Astrocyte (in vitro differentiated cells and primary cell): ENCODE measurements around the gene B4GALT1. TPM values are rescaled to one million over a fixed set of nuclear protein-coding genes. Genes with fewer than 3 reads are reported as not detected.

Experiments
- DNase-seq: peaks from one replicate; pipeline ENCODE4 v3.0.0-alpha.2; 2010; ENCODE audit warnings: low read depth
- FAIRE-seq: peaks from 2 replicates; lab custom pipeline; 2011; peaks lifted over from hg19 to GRCh38; lab: Jason Lieb, UNC
- H2AFZ ChIP-seq: 2 replicates; pipeline ENCODE4 v1.6.0; 2012; ENCODE audit warnings: low read depth, low read length, inconsistent platforms
- H3K27ac ChIP-seq: 2 replicates; pipeline ENCODE4 v1.5.1; 2011; ENCODE audit warnings: low read depth, low read length, inconsistent platforms
- H3K27me3 ChIP-seq: 2 replicates; pipeline ENCODE4 v1.6.0; 2011; ENCODE audit warnings: low read length, inconsistent platforms; ENCODE audit not compliant: insufficient read depth
- H3K36me3 ChIP-seq: 2 replicates; pipeline ENCODE4 v1.5.1; 2011; ENCODE audit warnings: low read length, inconsistent platforms; ENCODE audit not compliant: insufficient read depth
- H3K4me1 ChIP-seq: 2 replicates; pipeline ENCODE4 v1.5.1; 2011; ENCODE audit warnings: low read length, inconsistent platforms; ENCODE audit not compliant: insufficient read depth
- H3K4me2 ChIP-seq: 2 replicates; pipeline ENCODE4 v1.6.0; 2012; ENCODE audit warnings: low read length, inconsistent platforms
- H3K4me3 ChIP-seq: 2 replicates; pipeline ENCODE4 v1.5.1; 2011; ENCODE audit warnings: low read depth, mild to moderate bottlenecking, low read length, inconsistent platforms; ENCODE audit not compliant: insufficient read depth
- H3K79me2 ChIP-seq: 2 replicates; pipeline ENCODE4 v1.6.0; 2012; ENCODE audit warnings: mild to moderate bottlenecking, low read length, inconsistent platforms; ENCODE audit not compliant: insufficient read depth
- H3K9ac ChIP-seq: 2 replicates; pipeline ENCODE4 v1.6.0; 2012; ENCODE audit warnings: mild to moderate bottlenecking, low read length, inconsistent platforms
- H3K9me3 ChIP-seq: 2 replicates; pipeline ENCODE4 v1.5.1; 2012; ENCODE audit warnings: low read depth, mild to moderate bottlenecking, low read length, inconsistent platforms; ENCODE audit not compliant: insufficient read depth
- H4K20me1 ChIP-seq: 2 replicates; pipeline ENCODE4 v1.6.0; 2012; ENCODE audit warnings: low read length, inconsistent platforms; ENCODE audit not compliant: insufficient read depth
- H3K27ac Mint-ChIP-seq: one replicate; pipeline ENCODE4 v1.8.0; 2021; ENCODE audit warnings: mild to moderate bottlenecking, mixed read lengths; ENCODE audit not compliant: unreplicated experiment
- H3K27me3 Mint-ChIP-seq: one replicate; pipeline ENCODE4 v1.8.0; 2021; ENCODE audit warnings: low read depth, mixed read lengths; ENCODE audit not compliant: unreplicated experiment
- H3K36me3 Mint-ChIP-seq: one replicate; pipeline ENCODE4 v1.8.0; 2021; ENCODE audit warnings: low read depth, mixed read lengths; ENCODE audit not compliant: unreplicated experiment
- H3K4me1 Mint-ChIP-seq: one replicate; pipeline ENCODE4 v1.8.0; 2021; ENCODE audit warnings: low read depth, mixed read lengths; ENCODE audit not compliant: unreplicated experiment
- H3K4me3 Mint-ChIP-seq: one replicate; pipeline ENCODE4 v1.8.0; 2021; ENCODE audit warnings: mild to moderate bottlenecking, moderate library complexity, mixed read lengths; ENCODE audit not compliant: unreplicated experiment
- H3K9me3 Mint-ChIP-seq: one replicate; pipeline ENCODE4 v1.8.0; 2021; ENCODE audit warnings: mild to moderate bottlenecking, mixed read lengths; ENCODE audit not compliant: unreplicated experiment
- EZH2 ChIP-seq: IDR thresholded peaks from 2 replicates; pipeline ENCODE4 v1.6.1; 2012; ENCODE audit warnings: mild to moderate bottlenecking, low read length, inconsistent platforms; ENCODE audit not compliant: insufficient read depth
- total RNA-seq: library from RNA; stranded (reverse); gene quantifications from 2 replicates; pipeline ENCODE4 v1.2.1, GENCODE V29; 2021
- TF ChIP-seq, protein P1 (sequence below): IDR thresholded peaks from 2 replicates; pipeline ENCODE4 v1.5.1; 2011; ENCODE audit warnings: low read depth, mild to moderate bottlenecking, inconsistent platforms, low read length, moderate library complexity; ENCODE audit not compliant: insufficient read depth

Gene B4GALT1
- total RNA-seq, 1 donor from 2014 or later = 93.1 TPM

GRCh38 chr9:33065157-33066076 lies 101.7 kb downstream of the B4GALT1 start:
- no peaks in the 10 kb centered on the region for H3K9me3 ChIP-seq
- no peak overlapping the region for H3K4me3 ChIP-seq
- H3K27ac ChIP-seq = no peak overlapping the region
- TF ChIP-seq EZH2 = no peak
- TF ChIP-seq, protein P1, sequence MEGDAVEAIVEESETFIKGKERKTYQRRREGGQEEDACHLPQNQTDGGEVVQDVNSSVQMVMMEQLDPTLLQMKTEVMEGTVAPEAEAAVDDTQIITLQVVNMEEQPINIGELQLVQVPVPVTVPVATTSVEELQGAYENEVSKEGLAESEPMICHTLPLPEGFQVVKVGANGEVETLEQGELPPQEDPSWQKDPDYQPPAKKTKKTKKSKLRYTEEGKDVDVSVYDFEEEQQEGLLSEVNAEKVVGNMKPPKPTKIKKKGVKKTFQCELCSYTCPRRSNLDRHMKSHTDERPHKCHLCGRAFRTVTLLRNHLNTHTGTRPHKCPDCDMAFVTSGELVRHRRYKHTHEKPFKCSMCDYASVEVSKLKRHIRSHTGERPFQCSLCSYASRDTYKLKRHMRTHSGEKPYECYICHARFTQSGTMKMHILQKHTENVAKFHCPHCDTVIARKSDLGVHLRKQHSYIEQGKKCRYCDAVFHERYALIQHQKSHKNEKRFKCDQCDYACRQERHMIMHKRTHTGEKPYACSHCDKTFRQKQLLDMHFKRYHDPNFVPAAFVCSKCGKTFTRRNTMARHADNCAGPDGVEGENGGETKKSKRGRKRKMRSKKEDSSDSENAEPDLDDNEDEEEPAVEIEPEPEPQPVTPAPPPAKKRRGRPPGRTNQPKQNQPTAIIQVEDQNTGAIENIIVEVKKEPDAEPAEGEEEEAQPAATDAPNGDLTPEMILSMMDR = no peak
- H4K20me1 ChIP-seq = peaks cover 29% of the 10 kb centered on the region
- DNase-seq (no peak), FAIRE-seq (no peak)
- no peaks in the 10 kb centered on the region for H3K27me3 Mint-ChIP-seq
- no peaks in the 10 kb centered on the region for H3K27me3 ChIP-seq
- H3K79me2 ChIP-seq = peaks cover 3% of the 10 kb centered on the region
- H3K4me1 ChIP-seq = peaks cover 3% of the 10 kb centered on the region
- H3K4me3 Mint-ChIP-seq = no peak overlapping the region
- no peak overlapping the region for H2AFZ ChIP-seq
- no peaks in the 10 kb centered on the region for H3K9me3 Mint-ChIP-seq
- peaks cover 55% of the 10 kb centered on the region for H3K36me3 ChIP-seq
- H3K27ac Mint-ChIP-seq = no peak overlapping the region
- no peak overlapping the region for H3K9ac ChIP-seq
- H3K4me1 Mint-ChIP-seq = no peaks in the 10 kb centered on the region
- no peak overlapping the region for H3K4me2 ChIP-seq
- H3K36me3 Mint-ChIP-seq = peaks cover 5% of the 10 kb centered on the region

Other genes with a start within 250 kb of the B4GALT1 start
- gene APTX, start 165.7 kb downstream of the B4GALT1 start, total RNA-seq = 37.3 and 37.8 TPM in 2 replicates
- gene DNAJA1, start 142.1 kb downstream of the B4GALT1 start, total RNA-seq = 256 and 277 TPM in 2 replicates
- 21.5 and 22.9 TPM in 2 replicates for gene SMU1, start 90.7 kb downstream of the B4GALT1 start, total RNA-seq
- gene SPINK4, start 72.8 kb upstream of the B4GALT1 start, total RNA-seq = not detected in 2 replicates
- gene BAG1, start 97.4 kb upstream of the B4GALT1 start, total RNA-seq = 37.2 and 43.3 TPM in 2 replicates
- 108 and 109 TPM in 2 replicates for gene CHMP5, start 97.7 kb upstream of the B4GALT1 start, total RNA-seq
- gene NFX1, start 123.2 kb upstream of the B4GALT1 start, total RNA-seq = 26.7 and 27.8 TPM in 2 replicates
- 0.65 and 1.9 TPM in 2 replicates for gene AQP7, start 235.2 kb upstream of the B4GALT1 start, total RNA-seq